Measurements from ENCODE around the gene PDE4C. TPM values are rescaled to one million over a fixed set of nuclear protein-coding genes. Genes with fewer than 3 reads are reported as not detected.

The PDE4C gene
- total RNA-seq, 1 experiment from 2014 or later: 0.07 TPM

DNA sequence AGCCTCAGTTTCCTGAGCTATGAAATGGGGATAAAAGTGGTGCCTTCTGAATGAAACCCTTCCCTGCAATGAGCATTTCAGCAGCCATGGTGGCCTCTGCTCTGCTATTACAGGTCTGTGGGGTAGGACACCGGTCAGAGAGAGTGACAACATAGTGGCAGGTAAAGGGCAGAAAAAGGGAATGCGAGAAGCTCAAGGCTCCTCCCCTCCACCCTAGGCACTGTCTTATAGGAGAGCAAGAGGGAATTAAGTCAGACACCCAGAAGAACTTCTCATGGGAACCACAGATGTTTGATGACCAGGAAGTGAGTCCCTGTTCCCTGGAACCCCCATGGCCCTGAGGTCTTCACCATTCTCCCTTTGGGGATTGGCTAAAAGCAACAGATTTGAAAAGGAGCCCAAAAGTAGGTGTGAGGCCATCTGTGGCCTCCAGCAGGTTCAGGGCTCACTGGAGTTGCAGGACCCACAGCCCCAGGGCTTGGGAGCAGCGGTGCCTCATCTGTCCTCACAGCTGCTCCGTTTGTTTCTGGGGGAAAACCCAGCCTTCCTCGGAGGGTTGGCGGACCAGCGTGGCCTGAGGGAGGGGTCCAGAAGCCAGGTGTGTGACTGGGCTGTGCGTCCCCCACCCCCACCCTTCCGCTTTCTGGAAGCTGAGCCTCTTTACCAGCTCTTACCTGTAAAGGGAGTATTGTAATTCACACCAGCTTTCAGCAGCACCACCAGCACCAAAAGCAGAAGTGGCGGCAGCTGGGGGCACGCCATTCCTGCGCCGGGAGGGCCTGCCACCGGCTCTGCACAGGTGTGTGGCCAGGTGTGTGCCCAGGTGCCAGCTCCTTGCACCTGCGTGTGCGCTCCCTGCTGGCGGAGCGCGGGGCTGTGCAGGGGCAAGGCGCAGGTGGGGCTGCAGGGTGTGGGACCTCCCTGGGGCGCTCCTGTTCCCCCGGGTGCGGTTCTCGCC lies 28.6 kb upstream of the PDE4C start:
- no peak for DNase-seq (ENCODE audit: low read depth)

GRCh38 chr19:18253716-18254115 lies 27.5 kb upstream of the PDE4C start:
- peak; percentile 22 for DNase-seq (ENCODE audit: low read depth)

DNA sequence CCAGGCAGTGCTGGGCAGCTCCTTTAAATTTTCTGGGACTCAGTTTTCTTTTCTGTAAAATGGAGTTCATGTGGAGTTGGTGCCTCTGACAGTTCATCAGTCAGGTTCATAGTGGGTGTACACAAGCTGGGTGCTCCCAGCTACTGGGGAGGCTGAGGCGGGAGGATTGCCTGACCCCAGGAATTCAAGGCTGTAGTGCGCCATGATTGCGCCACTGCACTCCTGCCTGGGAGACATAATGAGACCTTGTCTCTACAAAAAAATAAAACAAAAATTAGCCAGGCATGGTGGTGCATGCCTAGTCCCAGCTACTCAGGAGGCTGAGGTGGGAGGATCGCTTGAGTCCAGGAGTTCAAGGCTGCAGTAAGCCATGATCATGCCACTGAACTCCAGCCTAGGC lies 26.9 kb upstream of the PDE4C start:
- DNase-seq (ENCODE audit: low read depth): no peak

DNA sequence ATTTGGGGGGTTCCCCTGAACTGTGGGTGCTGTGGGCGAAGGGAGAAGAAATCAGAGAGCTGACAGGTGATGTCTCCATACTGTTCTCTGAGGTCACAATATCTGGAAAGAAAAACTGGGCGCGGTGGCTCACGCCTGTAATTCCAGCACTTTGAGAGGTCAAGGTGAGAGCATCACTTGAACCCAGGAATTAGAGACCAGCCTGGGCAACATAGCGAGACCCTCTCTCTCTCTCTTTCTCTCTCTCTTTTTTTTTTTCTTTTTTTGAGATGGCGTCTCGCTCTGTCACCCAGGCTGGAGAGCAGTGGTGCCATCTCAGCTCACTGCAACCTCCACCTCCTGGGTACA lies 26.1 kb upstream of the PDE4C start:
- DNase-seq (ENCODE audit: low read depth): no peak

- peak; percentile 64 for DNase-seq (ENCODE audit: low read depth)
Measured at GRCh38 chr19:18251587-18252369, 25.5 kb upstream of the PDE4C start.

GRCh38 chr19:18249834-18250233 lies 23.6 kb upstream of the PDE4C start:
- DNase-seq (ENCODE audit: low read depth): no peak

DNA sequence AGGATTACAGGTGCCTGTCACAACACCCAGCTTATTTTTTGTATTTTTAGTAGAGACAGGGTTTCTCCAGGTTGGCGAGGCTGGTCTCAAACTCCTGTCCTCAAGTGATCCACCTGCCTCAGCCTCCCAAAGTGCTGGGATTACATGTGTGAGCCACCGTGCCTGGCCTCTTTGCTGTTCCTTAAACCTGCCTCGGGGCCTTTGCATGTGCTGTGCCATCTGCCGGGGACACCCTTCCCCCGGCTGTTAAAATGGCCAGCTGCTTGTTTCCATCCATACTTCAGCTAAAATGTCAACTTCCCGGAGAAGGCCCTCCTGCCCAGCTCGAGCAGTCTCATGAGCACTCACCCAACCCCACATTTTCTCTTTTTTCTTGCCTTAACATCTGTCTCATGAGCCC lies 19.1 kb upstream of the PDE4C start:
- DNase-seq (ENCODE audit: low read depth): no peak

DNA sequence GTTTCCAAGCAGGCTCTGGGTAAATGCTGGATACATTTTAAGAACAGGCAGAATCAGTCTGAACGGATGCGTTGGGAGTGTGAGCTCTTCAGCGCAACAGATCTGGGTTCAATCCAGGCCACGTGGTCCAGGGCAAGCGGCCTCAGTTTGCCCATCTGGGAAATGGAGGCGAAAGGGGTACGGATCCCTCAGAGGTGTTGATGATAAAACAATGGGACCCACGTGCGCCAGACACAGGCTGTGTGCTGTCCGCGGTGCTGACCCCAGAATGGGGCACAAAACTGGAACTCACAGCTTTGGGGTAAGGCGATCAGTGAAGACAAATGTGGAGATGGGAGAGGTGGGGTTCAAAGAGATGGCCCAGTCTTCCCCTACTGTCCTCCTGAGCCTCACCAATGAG lies 13.1 kb upstream of the PDE4C start:
- no peak for DNase-seq (ENCODE audit: low read depth)

GRCh38 chr19:18234194-18234593 lies 8.0 kb upstream of the PDE4C start:
- DNase-seq (ENCODE audit: low read depth): no peak

DNA sequence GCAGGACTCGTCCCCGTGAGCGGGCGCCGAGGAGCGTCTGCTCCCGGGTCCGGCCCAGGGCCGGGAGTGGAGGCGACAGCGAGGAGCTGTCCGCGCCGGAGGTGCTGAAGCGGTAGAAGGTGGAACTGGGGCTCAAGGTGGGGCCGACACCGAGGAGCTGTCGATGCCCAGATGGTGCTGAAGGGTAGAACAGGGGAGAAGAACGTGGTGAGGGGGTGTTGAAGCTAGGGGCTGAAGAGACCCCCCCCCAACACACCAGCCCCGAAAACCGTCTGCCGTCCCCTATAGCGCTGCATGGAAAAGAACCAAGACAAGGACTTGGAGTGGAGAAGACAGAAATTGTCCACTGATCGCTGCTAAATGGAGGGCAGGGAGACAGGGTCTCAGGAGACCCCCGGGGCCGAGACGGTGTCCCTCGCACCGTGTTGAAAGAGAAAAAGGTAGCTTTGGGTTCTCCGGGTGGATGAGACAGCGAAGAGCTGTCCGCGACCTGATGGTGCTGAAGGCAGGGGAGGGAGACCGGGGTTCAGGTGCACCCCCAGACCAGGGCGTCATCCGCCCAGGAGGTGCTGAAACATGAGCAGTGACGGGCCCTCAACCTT lies 7.1 kb upstream of the PDE4C start:
- no peak for DNase-seq (ENCODE audit: low read depth)

- DNase-seq (ENCODE audit: low read depth): no peak
Measured at GRCh38 chr19:18232540-18233223, 6.4 kb upstream of the PDE4C start.

DNA sequence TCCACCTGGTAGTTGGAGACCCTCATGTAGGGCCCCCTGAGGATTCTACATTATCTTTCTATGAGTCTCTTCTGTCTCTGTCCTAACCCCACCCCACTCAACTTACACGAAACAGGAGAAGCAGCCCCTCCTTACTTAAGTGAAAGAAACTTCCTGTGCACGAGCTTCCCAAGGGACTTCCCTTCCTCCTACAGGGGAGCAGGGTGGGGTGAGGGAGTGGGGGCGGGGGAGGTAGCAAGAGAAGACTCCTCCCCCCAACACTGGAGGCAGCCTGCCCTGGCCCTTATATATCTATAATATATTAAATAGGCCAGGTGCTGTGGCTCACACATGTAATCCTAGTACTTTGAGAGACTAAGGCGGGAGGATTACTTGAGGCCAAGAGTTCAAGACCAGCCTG lies 5.5 kb upstream of the PDE4C start:
- DNase-seq (ENCODE audit: low read depth): no peak

DNA sequence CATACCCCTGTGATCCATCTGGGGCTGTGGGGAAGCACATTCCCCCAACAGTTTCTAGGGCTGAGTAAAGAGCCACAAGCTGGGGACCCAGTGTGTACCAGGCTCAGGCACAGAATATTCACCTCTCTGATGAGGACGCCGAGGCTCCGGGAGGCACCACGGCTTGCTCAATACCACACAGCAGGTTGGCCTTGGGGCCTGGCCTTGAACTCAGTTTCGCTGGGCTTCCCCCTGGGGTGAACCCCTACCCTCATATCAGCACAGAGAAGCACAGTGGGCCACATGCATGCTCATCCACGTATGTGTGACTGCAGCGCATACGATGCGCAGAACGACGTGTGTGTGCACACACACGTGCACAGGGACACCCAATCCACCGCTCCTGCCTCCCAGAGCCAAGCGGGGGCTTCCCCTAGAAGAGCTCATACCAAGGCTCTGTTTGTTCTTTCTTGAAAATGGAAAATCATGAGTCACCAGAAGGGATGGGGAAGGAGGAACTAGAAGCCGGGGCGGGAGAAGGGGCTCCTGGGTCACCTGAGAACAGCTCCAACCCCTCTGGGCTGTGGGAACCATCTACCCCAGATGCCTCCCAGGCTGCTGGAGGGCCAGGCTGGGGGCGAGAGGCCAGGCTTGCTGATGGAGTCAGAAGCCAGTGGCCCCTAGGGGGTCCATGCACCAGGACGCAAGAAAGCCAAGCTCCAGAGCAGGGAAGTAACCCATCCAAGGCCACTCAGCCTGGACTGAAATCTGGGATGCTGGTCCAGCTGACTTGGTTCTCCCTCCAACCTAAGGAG lies 4.9 kb upstream of the PDE4C start:
- DNase-seq (ENCODE audit: low read depth): peak; percentile 40

GRCh38 chr19:18229915-18230314 lies 3.7 kb upstream of the PDE4C start:
- DNase-seq (ENCODE audit: low read depth): no peak

DNA sequence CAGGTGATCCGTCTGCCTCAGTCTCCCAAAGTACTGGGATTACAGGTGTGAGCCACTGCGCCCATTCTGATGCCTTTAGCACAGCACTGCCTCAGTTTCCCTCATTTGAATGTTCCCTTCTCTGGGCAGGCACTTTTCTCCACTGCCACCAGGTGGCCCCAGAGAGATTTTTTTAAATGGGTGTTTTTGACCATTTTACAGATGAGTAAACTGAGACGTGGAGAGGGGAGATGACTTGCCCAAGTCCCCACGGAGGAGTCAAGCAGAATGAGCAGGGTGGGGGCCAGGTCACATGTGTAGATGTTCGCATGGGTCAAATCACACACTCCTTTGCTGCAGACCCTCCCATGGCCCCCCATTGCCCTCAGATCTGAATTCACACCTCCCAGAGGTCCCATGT lies 3.2 kb upstream of the PDE4C start:
- no peak for DNase-seq (ENCODE audit: low read depth)

DNA sequence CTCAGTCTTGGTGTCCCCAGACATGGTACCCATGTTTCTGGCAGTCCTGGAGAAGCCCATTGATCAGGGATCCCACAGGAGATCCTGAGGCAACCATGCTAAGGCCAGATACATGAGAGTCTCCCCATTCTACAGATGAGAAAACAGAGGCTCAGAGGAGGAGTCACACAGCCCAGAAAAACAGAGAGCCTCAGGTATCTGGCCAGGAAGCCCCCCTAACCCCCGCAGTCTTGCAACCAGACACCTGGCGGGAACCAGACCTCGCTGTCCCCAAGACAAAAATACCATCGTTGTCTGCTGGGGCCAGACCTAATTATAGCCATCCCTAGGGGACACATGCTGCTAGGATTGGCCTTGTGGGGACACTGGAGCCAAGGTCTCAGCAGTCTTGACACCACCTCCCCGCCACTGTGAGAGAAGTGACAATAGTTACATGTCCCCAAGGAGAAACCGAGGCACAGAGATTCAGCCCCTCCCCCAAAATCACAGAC lies 1.6 kb upstream of the PDE4C start:
- no peak for DNase-seq (ENCODE audit: low read depth)

DNA sequence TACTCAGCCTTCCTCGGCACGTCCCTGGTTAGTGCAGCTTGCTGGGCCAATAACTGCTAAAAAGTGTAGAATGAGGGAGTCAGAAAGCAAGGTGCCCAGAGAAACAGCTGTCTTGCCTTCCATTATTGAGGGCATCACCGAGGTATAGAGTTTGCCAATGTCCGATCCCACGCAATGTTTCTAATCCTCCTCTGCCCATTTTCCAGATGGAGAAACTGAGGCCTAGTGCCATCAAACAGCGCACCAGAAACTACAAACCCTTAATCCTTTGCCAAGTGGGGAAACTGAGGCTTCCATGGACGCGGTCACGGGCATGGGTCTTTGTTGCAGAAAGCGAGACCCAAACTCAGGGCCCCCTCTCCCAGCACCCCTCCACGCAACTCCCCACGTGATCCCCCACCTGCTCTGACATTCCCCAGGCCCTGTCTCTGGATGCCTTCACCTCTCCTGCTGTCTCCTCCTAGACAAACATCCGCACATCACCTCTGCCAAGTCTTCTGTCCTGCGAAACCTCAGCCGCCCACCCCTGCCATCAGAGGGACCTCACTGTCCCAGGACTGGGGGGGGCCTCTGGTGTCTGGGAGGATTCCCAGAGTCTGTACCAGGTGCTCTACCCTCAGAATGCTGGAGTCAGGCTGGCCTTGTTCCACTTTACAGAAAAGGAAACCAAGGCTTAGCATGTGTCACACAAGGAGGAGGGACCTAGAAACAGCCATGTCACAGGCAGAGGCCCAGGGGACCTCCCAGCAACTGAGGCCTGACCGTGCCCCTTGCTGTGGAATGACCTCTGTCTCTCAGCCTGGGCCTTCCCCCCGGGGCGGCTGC lies 930 bp upstream of the PDE4C start:
- DNase-seq (ENCODE audit: low read depth): no peak

DNA sequence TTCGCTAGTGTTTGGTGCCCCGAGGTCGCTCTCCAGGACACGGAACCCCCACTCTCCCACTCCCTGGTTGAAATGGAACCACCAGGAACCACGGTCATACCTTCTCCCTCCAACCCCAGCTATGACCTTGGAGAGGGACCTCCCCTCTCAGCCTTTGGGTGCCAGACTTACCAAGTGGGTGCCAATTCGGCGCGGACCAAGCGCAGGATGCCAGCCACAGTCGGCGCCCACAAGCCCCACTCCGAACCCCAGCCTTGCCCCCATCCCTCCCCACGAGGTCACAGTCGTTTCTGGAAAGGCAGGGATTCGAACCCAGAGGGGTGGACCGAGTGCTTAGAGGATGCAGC lies 910 bp downstream of the PDE4C start:
- DNase-seq (ENCODE audit: low read depth): no peak

DNA sequence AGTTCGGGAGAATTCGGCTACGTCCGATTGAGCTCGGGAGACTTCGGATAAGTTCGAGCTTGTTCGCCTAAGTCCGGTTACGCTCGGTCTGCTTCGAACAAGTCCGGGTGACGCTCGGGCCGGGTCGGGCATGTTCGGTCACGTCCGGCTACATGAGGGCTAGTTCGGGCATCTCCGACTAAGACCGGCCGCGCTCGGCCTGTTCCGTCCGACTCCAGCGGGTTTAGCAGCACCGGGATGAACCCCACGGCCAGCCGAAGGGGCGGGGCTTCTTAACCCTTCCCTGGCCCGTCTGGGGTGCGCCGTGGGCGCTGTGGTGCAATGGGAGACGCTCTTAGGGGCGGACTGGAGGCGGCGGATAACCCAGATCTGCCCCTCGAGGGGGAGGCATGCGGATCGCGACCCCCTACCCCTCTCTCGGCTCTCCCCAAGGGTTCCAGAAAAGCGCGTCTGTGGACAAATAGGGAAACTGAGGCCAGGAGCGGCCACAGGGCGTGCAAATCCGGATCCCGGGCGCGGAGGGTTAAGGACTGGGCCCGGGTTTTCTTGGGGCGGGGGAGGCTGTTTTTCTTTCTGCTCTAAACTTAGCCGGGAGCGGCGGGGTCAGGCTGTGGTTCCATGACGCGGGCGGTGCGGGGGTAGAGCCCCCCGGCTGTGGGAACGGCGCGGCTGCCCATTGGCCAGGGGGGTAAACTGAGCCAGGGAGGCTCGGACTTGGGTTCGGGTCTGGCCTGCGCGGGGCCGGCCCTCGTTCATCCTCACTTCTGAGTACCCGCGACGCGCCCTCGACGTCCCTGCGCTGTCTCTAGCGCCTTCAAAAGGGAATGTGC lies 1.5 kb downstream of the PDE4C start:
- DNase-seq (ENCODE audit: low read depth): peak; percentile 97

Data from M059J (cell line).